Trophoblast cell (in vitro differentiated cells and primary cell): ENCODE data around the gene CFAP45.

ENCODE experiments used
- DNase-seq, 2 donors: peaks; one replicate each; pipeline ENCODE4 v3.0.0-alpha.2; 2016
- H2AFZ ChIP-seq: 2 replicates; pipeline ENCODE4 v1.6.1; 2013; ENCODE audit warnings: low read length, moderate library complexity, mild to moderate bottlenecking; ENCODE audit not compliant: insufficient read depth, poor library complexity
- H2AK5ac ChIP-seq: 2 replicates; pipeline ENCODE4 v1.6.1; 2013; ENCODE audit warnings: mild to moderate bottlenecking, low read length
- H2BK120ac ChIP-seq: 2 replicates; pipeline ENCODE4 v1.6.1; 2013; ENCODE audit warnings: low read length, mild to moderate bottlenecking, moderate library complexity; ENCODE audit not compliant: insufficient read depth, poor library complexity
- H2BK12ac ChIP-seq: 2 replicates; pipeline ENCODE4 v1.6.1; 2013; ENCODE audit warnings: mild to moderate bottlenecking, low read length, moderate library complexity
- H2BK5ac ChIP-seq: 2 replicates; pipeline ENCODE4 v1.6.1; 2013; ENCODE audit warnings: low read length, low read depth, moderate library complexity, mild to moderate bottlenecking; ENCODE audit not compliant: poor library complexity
- H3K14ac ChIP-seq: 2 replicates; pipeline ENCODE4 v1.6.1; 2013; ENCODE audit warnings: mild to moderate bottlenecking, low read length
- H3K18ac ChIP-seq: 2 replicates; pipeline ENCODE4 v1.6.1; 2013; ENCODE audit warnings: mild to moderate bottlenecking, low read length
- H3K23ac ChIP-seq: 2 replicates; pipeline ENCODE4 v1.6.1; 2013; ENCODE audit warnings: low read length
- H3K27ac ChIP-seq: 2 replicates; pipeline ENCODE4 v1.5.1; 2013; ENCODE audit warnings: low read depth, mild to moderate bottlenecking, inconsistent platforms, low read length, moderate library complexity
- H3K27me3 ChIP-seq: 2 replicates; pipeline ENCODE4 v1.6.1; 2013; ENCODE audit warnings: inconsistent platforms, mild to moderate bottlenecking, low read length, moderate library complexity; ENCODE audit not compliant: insufficient read depth
- H3K36me3 ChIP-seq, 2 experiments: 1 replicate in 1 of 2; 2 replicates in 1 of 2; pipeline ENCODE4 v1.6.1; 2013; ENCODE audit warnings: low read length in 2 of 2, mild to moderate bottlenecking in 2 of 2, moderate library complexity in 1 of 2; ENCODE audit not compliant: insufficient read depth in 2 of 2, control insufficient read depth in 1 of 2
- H3K4ac ChIP-seq: 2 replicates; pipeline ENCODE4 v1.6.1; 2013; ENCODE audit warnings: low read depth, mild to moderate bottlenecking, low read length, moderate library complexity
- H3K4me1 ChIP-seq, 2 experiments: 1 replicate in 1 of 2; 2 replicates in 1 of 2; pipeline ENCODE4 v1.6.1; 2013; ENCODE audit warnings: low read length in 2 of 2, mild to moderate bottlenecking in 2 of 2, moderate library complexity in 1 of 2; ENCODE audit not compliant: insufficient read depth in 2 of 2, control insufficient read depth in 1 of 2
- H3K4me2 ChIP-seq: 2 replicates; pipeline ENCODE4 v1.6.1; 2013; ENCODE audit warnings: inconsistent platforms, mild to moderate bottlenecking, low read length, moderate library complexity
- H3K4me3 ChIP-seq: 2 replicates; pipeline ENCODE4 v1.5.1; 2013; ENCODE audit warnings: mild to moderate bottlenecking, low read depth, low read length, inconsistent platforms
- H3K79me1 ChIP-seq: one replicate; pipeline ENCODE4 v1.6.1; 2013; ENCODE audit warnings: low read length
- H3K79me2 ChIP-seq: 2 replicates; pipeline ENCODE4 v1.6.1; 2013; ENCODE audit warnings: low read length, mild to moderate bottlenecking; ENCODE audit not compliant: control insufficient read depth, insufficient read depth, poor library complexity
- H3K9ac ChIP-seq: 2 replicates; pipeline ENCODE4 v1.6.1; 2013; ENCODE audit warnings: mild to moderate bottlenecking, low read length
- H3K9me3 ChIP-seq: 2 replicates; pipeline ENCODE4 v1.6.1; 2013; ENCODE audit warnings: low read depth, mild to moderate bottlenecking, control low read depth, inconsistent platforms, low read length; ENCODE audit not compliant: insufficient read depth
- H4K12ac ChIP-seq: 2 replicates; pipeline ENCODE4 v1.6.1; 2013; ENCODE audit warnings: low read depth, mild to moderate bottlenecking, low read length, moderate library complexity
- H4K8ac ChIP-seq: 2 replicates; pipeline ENCODE4 v1.6.1; 2013; ENCODE audit warnings: low read depth, mild to moderate bottlenecking, low read length, moderate library complexity
- H4K91ac ChIP-seq: one replicate; pipeline ENCODE4 v1.6.1; 2013; ENCODE audit warnings: low read depth, mild to moderate bottlenecking, low read length, moderate library complexity
- WGBS: extraction: QIAGEN DNeasy Blood & Tissue Kit; methylation state at CpG from one replicate; pipeline ENCODE4 v1.1.7; 2013; ENCODE audit warnings: missing lambda C conversion rate; ENCODE audit not compliant: insufficient read length, insufficient coverage; ENCODE audit errors: extremely low coverage; 5-methylcytosine and 5-hydroxymethylcytosine counted together

Gene CFAP45

DNA sequence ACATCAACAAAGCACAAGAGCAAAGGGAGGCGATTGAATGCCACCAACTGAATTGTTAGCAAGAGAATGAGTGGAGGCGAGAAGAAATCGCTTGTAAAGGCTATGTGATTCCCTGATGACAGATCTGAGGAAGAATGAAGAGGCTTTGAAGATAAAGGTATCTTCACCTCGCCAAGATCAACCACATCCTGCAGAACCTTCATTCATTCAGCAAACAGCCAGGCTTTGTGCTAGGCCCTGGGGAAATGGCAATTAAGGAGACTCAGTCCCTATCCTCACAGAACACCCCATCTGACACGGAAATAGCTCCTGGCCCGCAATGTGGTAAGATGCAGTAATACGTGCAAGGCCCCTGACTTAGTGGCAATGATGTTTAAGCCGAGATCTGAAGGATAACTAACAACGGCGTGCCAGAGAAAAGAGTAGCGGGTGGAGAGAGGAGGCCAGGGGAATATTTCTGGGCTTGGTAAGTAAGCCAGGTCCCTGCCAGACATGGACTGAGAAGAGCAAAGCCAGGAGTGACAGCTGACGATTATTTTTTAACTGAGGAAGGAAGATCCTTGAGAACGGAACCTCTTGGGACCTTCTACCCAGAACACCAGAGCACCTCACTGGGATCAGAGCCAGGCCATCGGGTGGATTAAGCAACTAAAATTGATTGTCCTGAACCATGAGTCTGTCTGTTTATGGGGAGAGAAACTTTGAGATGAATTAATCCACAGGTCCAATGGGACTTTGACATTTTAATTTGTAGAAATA is 32.9 kb downstream of the CFAP45 start:
- Histone ChIP-seq H4K12ac (no peak overlapping the region), H3K4ac (no peak overlapping the region), H3K36me3 (no peaks in the 10 kb centered on the region), H3K4me3 (no peak overlapping the region), H3K79me2 (no peaks in the 10 kb centered on the region), H4K8ac (no peak overlapping the region), H3K4me2 (no peak overlapping the region), H3K79me1 (no peaks in the 10 kb centered on the region), H2AFZ (no peak overlapping the region), H3K14ac (no peak overlapping the region), H3K27me3 (no peaks in the 10 kb centered on the region), H3K9ac (no peak overlapping the region), H2AK5ac (no peak overlapping the region), H3K27ac (no peak overlapping the region), H4K91ac (no peak overlapping the region), H2BK5ac (no peak overlapping the region), H2BK12ac (no peak overlapping the region), H3K18ac (no peak overlapping the region), H3K23ac (no peak overlapping the region), H3K9me3 (no peaks in the 10 kb centered on the region), H3K4me1 (peaks cover 0 to 7% of the 10 kb centered on the region in 2 experiments), H2BK120ac (no peak overlapping the region)
- DNase-seq: no peak
- no CpG with 5 or more reads among the region's 14 CpGs for WGBS

DNA sequence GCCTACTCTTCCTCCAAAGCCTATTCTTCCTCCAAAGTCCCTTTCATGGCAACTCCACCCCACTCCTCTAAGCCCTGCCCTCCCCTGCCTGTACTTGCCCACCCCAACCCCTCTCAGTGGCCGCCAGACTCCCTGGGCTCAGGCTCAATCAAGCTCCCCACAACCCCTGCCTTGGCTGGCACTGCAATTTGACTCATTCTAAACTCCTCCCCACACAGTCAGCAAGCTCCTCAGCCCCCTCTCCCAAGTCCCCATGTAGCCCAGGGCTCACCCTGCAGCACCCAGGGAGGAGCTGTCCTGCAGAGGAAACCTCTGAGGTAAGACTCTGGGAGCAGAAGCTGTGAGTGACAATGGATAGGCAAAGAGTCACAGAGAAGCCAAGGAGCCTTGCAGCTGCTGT is 33.9 kb downstream of the CFAP45 start:
- no peak overlapping the region for H3K23ac ChIP-seq
- no peak overlapping the region for H4K8ac ChIP-seq
- H3K9ac ChIP-seq: no peak overlapping the region
- H3K79me2 ChIP-seq: no peaks in the 10 kb centered on the region
- no CpG with 5 or more reads among the region's 1 CpG for WGBS
- H2BK12ac ChIP-seq: no peak overlapping the region
- H3K36me3 ChIP-seq: no peaks in the 10 kb centered on the region
- no peak overlapping the region for H2BK120ac ChIP-seq
- H2AK5ac ChIP-seq: no peak overlapping the region
- no peak overlapping the region for H2AFZ ChIP-seq
- no peak overlapping the region for H4K91ac ChIP-seq
- H3K18ac ChIP-seq: no peak overlapping the region
- H2BK5ac ChIP-seq: no peak overlapping the region
- no peak overlapping the region for H3K4ac ChIP-seq
- H3K4me2 ChIP-seq: no peak overlapping the region
- H3K4me3 ChIP-seq: no peak overlapping the region
- H3K27ac ChIP-seq: no peak overlapping the region
- H3K9me3 ChIP-seq: no peaks in the 10 kb centered on the region
- H3K14ac ChIP-seq: no peak overlapping the region
- H4K12ac ChIP-seq: no peak overlapping the region
- H3K27me3 ChIP-seq: no peaks in the 10 kb centered on the region
- DNase-seq: no peak
- H3K4me1 ChIP-seq: peaks cover 0 to 7% of the 10 kb centered on the region in 2 experiments
- no peaks in the 10 kb centered on the region for H3K79me1 ChIP-seq

DNA sequence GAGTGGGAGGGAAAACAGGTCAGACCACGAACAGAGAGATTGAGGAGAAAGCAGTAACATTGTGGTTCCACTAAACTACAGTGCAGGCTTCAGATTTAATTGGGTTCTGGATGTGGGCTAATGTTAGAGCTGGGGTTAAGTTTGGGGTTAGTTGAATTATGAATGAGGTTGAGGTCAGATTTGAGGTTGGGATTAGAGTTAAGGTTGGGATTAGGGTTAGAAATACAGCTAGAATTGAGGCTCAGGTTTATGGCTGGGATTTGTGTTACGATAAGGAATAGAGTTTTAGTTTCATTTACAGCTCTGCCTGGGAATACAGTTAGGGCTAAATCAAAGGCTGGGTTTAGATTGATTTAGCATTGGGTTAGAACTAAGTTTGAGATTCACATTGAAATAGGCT is 35.7 kb downstream of the CFAP45 start:
- WGBS: 100% methylated on average over 1 of the region's 2 CpGs
- Histone ChIP-seq H3K36me3 (no peaks in the 10 kb centered on the region), H4K91ac (no peak overlapping the region)

DNA sequence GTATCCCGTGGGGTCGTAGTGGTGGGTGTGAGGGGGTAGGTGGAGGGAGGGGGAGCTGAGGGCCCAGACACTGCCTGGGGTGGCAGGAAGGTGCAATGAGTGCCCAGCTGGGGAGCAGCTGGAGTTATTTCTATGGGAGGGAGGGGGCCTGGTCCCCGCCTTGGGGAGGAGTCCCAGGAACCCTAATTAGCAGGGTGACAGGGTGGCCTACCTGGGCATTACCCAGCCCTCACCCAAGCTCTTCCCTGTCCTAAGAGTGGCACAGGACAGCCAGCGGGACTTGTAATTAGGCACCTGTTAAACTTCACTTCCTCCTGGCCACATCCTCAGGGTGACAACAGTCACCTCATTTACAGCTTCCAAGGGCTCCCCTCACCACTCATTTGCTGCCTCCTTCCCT is 37.4 kb downstream of the CFAP45 start, which contains the start of gene VSIG8:
Gene VSIG8 (minus strand): TSS at position 101 of the 400 bp plus-strand sequence. CDS start 136 bp downstream, outside the sequence.
- H3K4me2 ChIP-seq: no peak within 1 kb of the TSS
- no peak within 1 kb of the TSS for H4K91ac ChIP-seq
- no peak within 1 kb of the TSS for H4K8ac ChIP-seq
- H2AK5ac ChIP-seq: no peak within 1 kb of the TSS
- no peak within 1 kb of the TSS for H2BK5ac ChIP-seq
- no CpG with 5 or more reads among the region's 4 CpGs for WGBS
- H3K23ac ChIP-seq: no peak within 1 kb of the TSS
- H3K36me3 ChIP-seq: no peaks in the 10 kb centered on the region
- no peak within 1 kb of the TSS for H4K12ac ChIP-seq
- no peak within 1 kb of the TSS for H3K4ac ChIP-seq
- H3K9ac ChIP-seq: no peak within 1 kb of the TSS
- H3K79me2 ChIP-seq: no peaks in the 10 kb centered on the region
- H2AFZ ChIP-seq: no peak within 1 kb of the TSS
- no peak for DNase-seq
- H3K18ac ChIP-seq: no peak within 1 kb of the TSS
- no peak within 1 kb of the TSS for H3K27ac ChIP-seq
- H3K4me1 ChIP-seq: no peaks in the 10 kb centered on the region
- no peaks in the 10 kb centered on the region for H3K27me3 ChIP-seq
- no peak within 1 kb of the TSS for H2BK12ac ChIP-seq
- no peak within 1 kb of the TSS for H3K4me3 ChIP-seq
- no peaks in the 10 kb centered on the region for H3K79me1 ChIP-seq
- H3K9me3 ChIP-seq: peaks cover 2% of the 10 kb centered on the region
- H2BK120ac ChIP-seq: no peak within 1 kb of the TSS
- no peak within 1 kb of the TSS for H3K14ac ChIP-seq

More for the DNA sequence above, 35.7 kb downstream of the CFAP45 start:
- H3K14ac ChIP-seq: no peak overlapping the region
- H3K27me3 ChIP-seq: no peaks in the 10 kb centered on the region
- H2BK120ac ChIP-seq: no peak overlapping the region
- no peak overlapping the region for H3K9ac ChIP-seq
- H2AFZ ChIP-seq: no peak overlapping the region
- no peak overlapping the region for H3K4me3 ChIP-seq
- H3K27ac ChIP-seq: no peak overlapping the region
- H4K8ac ChIP-seq: no peak overlapping the region
- peaks cover 0 to 6% of the 10 kb centered on the region in 2 experiments for H3K4me1 ChIP-seq
- no peak overlapping the region for H3K4me2 ChIP-seq
- H3K79me2 ChIP-seq: no peaks in the 10 kb centered on the region
- no peak overlapping the region for H4K12ac ChIP-seq
- no peak overlapping the region for H3K23ac ChIP-seq
- H3K79me1 ChIP-seq: no peaks in the 10 kb centered on the region
- H2BK12ac ChIP-seq: no peak overlapping the region
- H3K4ac ChIP-seq: no peak overlapping the region
- DNase-seq: no peak
- H3K18ac ChIP-seq: no peak overlapping the region
- H3K9me3 ChIP-seq: no peaks in the 10 kb centered on the region
- no peak overlapping the region for H2AK5ac ChIP-seq
- H2BK5ac ChIP-seq: no peak overlapping the region
